ENCODE data around the gene SRRM4. TPM values are rescaled to one million over a fixed set of nuclear protein-coding genes. Genes with fewer than 3 reads are reported as not detected.

SRRM4 gene
- total RNA-seq, 1 experiment from 2014 or later = 1.4 TPM

DNA sequence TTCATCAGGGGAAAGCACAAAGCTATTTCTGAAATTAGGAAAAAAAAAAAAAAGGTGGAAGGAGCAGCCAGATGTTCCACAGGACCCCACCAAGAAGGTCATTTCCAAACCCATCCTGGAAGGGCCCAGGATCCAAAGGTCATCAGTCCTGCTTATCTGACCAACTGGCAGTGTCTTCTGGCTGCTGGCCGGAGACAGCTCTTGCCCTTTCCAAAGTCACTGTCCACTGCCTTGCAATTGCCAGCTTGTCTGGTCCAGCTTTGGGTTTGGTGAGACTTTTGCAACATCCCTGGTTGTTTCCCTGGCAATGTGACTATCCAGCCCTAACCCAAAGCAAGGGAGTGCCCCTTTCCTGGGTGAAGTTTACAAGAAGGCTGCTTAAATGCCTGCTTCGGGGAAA is 178.5 kb downstream of the SRRM4 start:
- Mint-ChIP-seq H3K27me3 (ENCODE audit: low read depth) (peaks cover 6% of the 10 kb centered on the region; the same call in 1 of the 2 replicates), H3K4me1 (peaks cover 1 to 14% of the 10 kb centered on the region in 2 experiments), H3K4me3 (no peak overlapping the region), H3K9me3 (no peaks in the 10 kb centered on the region; a peak in 1 of 5 replicates), H3K36me3 (ENCODE audit: insufficient read depth in 1 of 3, low read depth in 3 of 3) (peaks cover 4 to 7% (median 7%) of the 10 kb centered on the region in 3 experiments; a peak in 3 of 7 replicates), H3K27ac (no peak overlapping the region)
- Histone ChIP-seq H3K79me2 (ENCODE audit: insufficient read depth, low read length) (no peaks in the 10 kb centered on the region), H3K4me2 (ENCODE audit: insufficient read depth, insufficient read length, low read length) (no peak overlapping the region), H3K9ac (ENCODE audit: extremely low read depth, insufficient read length, low read length) (no peak overlapping the region), H2AK5ac (ENCODE audit: insufficient read length, low read length) (no peak overlapping the region), H3K9me3 (ENCODE audit: control insufficient read depth, low read depth, low read length) (no peaks in the 10 kb centered on the region), H2BK5ac (ENCODE audit: insufficient read length, low read length) (no peak overlapping the region), H3K79me1 (ENCODE audit: insufficient read depth, low read depth, low read length, poor library complexity, severe bottlenecking) (no peaks in the 10 kb centered on the region), H3T11ph (ENCODE audit: low read length) (no peak overlapping the region), H3K27ac (ENCODE audit: insufficient read length, low read depth, low read length) (no peak overlapping the region), H2AFZ (ENCODE audit: low read length) (no peak overlapping the region), H3K14ac (ENCODE audit: insufficient read depth, low read length) (no peak overlapping the region), H3K27me3 (ENCODE audit: insufficient read depth, low read length) (no peaks in the 10 kb centered on the region), H4K91ac (ENCODE audit: insufficient read length, low read depth, low read length) (no peak overlapping the region), H4K5ac (ENCODE audit: insufficient read length, low read depth, low read length) (no peak overlapping the region), H3K23ac (ENCODE audit: insufficient read length, low read depth, low read length) (no peak overlapping the region), H2BK15ac (ENCODE audit: low read depth, low read length) (no peak overlapping the region), H3K4me1 (ENCODE audit: insufficient read depth, low read length) (peaks cover 1% of the 10 kb centered on the region; the same call in 1 of the 2 replicates), H3K56ac (ENCODE audit: insufficient read length, low read depth, low read length) (no peak overlapping the region), H3K23me2 (ENCODE audit: insufficient read length, low read depth, low read length, poor library complexity, severe bottlenecking) (no peaks in the 10 kb centered on the region), H2BK20ac (ENCODE audit: low read depth, low read length, poor library complexity, severe bottlenecking) (no peak overlapping the region), H2BK12ac (ENCODE audit: insufficient read length, low read depth, low read length) (no peak overlapping the region), H4K8ac (replicated peaks; ENCODE audit: insufficient read length, low read depth, low read length) (no peak overlapping the region), H3K18ac (ENCODE audit: insufficient read length, low read depth, low read length) (no peak overlapping the region), H3K4ac (ENCODE audit: low read depth, low read length) (no peak overlapping the region), H2BK120ac (ENCODE audit: low read depth, low read length, poor library complexity, severe bottlenecking) (no peak overlapping the region), H4K20me1 (ENCODE audit: control insufficient read depth, insufficient read depth, insufficient read length) (no peaks in the 10 kb centered on the region)
- no peak for DNase-seq
- TF ChIP-seq, protein P1, sequence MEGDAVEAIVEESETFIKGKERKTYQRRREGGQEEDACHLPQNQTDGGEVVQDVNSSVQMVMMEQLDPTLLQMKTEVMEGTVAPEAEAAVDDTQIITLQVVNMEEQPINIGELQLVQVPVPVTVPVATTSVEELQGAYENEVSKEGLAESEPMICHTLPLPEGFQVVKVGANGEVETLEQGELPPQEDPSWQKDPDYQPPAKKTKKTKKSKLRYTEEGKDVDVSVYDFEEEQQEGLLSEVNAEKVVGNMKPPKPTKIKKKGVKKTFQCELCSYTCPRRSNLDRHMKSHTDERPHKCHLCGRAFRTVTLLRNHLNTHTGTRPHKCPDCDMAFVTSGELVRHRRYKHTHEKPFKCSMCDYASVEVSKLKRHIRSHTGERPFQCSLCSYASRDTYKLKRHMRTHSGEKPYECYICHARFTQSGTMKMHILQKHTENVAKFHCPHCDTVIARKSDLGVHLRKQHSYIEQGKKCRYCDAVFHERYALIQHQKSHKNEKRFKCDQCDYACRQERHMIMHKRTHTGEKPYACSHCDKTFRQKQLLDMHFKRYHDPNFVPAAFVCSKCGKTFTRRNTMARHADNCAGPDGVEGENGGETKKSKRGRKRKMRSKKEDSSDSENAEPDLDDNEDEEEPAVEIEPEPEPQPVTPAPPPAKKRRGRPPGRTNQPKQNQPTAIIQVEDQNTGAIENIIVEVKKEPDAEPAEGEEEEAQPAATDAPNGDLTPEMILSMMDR (conservative IDR thresholded peaks at IDR 0.05) = no peak
- WGBS (ENCODE audit: extremely low coverage, insufficient read length, low lambda C conversion rate) = no CpG with 5 or more reads among the region's 2 CpGs

Data from H9 (cell line).